NCI-H2227 (cell line): ENCODE measurements around the gene ZNF557.

ENCODE experiments used
- DNase-seq: peaks from one replicate; lab custom pipeline; 2025; ENCODE audit not compliant: unreplicated experiment; lab: John Stamatoyannopoulos, UW

ZNF557 gene

DNA sequence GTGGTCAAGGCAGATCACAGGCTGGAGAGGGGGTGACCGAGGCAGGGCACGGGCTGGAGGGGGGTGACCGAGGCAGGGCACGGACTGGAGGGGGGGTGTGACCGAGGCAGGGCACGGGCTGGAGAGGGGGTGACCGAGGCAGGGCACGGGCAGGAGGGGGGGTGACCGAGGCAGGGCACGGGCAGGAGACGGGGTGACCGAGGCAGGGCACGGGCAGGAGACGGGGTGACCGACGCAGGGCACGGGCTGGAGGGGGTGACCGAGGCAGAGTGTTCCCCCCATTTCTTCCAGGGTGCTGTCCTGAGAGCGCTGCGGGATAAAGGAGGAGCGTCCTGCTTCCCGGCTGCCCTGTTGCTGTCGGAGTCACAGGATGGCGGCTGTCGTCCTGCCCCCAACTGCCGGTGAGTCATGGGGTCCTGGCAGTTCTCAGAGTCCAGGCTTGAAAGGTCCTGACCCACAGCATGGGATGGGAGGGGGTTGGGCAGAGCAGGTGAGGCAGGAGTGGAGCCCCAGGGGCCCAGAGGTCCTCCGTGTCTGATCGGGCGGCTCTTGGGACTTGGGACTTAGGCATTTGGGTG, 5.3 kb downstream of the ZNF557 start:
- no peak for DNase-seq

DNA sequence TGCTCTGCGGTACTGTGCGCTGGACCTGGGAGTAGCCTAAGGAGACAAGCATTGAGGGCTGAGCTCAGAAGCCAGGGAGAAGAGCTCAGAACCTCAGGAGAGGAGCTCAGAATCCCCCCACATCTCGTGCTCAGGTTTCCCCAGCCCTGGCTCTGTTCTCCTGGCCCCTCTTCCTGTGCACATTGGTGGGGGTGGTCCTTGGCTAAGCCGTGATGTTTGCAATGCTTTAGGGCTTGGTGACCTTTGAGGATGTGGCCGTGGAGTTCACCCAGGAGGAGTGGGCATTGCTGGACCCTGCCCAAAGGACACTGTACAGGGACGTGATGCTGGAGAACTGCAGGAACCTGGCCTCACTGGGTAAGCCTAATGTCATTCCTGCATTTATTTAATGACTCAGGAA, 6.6 kb downstream of the ZNF557 start:
- no peak for DNase-seq

- DNase-seq: no peak
These were observed 8.5 kb downstream of the ZNF557 start for GRCh38 chr19:7078008-7078407.

- no peak for DNase-seq
These were observed 13.8 kb downstream of the ZNF557 start for GRCh38 chr19:7083076-7083956.

- DNase-seq: no peak
These were observed 19.5 kb downstream of the ZNF557 start for GRCh38 chr19:7088999-7089398.

DNA sequence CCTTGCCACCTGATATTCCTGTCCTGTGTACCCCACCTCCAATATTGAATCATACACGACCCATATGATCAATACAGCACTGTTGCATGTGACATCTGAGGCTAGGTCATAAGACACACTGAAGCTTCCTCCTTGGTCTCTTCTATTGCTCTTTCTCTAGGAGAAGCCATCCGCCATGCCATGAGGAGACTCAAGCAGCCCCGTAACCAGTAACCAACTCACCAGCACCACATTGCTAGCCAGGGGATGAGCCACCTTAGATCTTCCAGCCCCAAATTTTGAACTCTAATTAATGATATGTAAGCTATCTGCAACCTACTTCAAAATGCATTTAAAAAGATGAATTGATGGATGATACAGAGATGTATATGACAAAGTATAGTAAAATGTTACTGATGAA, 28.6 kb downstream of the ZNF557 start:
- DNase-seq: peak; percentile 4

DNA sequence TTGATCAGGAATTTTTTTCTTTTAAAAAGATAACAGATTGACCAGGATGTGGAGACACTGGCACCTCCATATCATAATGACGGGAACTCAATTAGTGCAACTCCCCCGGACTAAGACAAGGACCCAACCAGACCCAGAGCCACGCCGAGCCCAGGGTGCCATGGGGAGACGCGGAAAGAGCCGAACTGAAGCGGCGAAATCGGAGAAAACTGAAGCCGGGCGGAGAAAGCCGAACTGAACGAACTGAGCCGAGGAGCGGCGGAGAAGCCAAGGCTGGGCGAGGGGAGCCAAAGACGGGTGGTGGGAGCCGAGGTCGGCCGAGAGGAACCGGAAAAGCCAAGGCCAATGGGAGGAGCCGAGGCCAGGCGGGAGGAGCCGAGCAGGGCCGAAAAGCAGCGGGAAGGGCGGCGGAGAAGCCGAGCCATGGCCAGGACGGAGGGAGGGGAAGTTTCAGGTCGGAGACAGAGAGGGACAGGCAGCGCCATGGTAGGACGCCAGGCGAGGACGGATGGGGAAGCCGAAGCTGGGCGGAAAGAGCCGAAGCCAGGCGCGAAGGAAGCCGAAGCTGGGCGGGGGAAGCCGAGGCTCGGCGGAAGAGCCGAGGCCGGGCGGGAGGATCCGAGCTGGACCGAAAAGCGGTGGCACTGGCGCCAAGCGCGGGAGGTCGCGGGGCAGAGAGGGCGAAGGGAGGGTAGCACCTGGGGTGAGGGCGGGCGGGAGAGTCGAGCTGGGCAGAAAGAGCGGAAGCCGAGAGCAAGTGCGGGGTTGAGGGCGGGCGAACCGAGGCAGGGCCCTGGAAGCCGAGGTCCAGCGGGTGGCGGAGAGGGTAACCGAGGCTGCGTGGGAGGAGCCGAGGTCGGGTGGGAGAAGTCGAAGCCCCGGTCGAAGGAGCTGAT, 29.4 kb downstream of the ZNF557 start:
- DNase-seq: peak; percentile 97

DNA sequence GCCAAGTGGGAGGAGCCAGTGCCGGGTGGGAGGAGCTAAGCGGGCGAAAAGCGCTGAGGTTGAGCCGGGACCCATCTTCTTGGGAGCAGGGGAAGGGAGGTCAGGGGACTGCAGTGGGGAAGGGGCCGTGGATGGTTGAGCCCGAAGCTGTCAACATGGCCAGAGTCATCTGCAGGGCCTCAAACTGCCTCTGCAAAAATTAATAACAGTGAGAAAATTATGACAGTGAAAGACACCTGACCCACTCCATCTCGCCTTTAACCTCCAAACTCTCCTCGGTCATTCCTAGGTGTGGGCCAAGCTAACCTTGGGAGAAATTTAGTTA, 30.1 kb downstream of the ZNF557 start:
- no peak for DNase-seq

DNA sequence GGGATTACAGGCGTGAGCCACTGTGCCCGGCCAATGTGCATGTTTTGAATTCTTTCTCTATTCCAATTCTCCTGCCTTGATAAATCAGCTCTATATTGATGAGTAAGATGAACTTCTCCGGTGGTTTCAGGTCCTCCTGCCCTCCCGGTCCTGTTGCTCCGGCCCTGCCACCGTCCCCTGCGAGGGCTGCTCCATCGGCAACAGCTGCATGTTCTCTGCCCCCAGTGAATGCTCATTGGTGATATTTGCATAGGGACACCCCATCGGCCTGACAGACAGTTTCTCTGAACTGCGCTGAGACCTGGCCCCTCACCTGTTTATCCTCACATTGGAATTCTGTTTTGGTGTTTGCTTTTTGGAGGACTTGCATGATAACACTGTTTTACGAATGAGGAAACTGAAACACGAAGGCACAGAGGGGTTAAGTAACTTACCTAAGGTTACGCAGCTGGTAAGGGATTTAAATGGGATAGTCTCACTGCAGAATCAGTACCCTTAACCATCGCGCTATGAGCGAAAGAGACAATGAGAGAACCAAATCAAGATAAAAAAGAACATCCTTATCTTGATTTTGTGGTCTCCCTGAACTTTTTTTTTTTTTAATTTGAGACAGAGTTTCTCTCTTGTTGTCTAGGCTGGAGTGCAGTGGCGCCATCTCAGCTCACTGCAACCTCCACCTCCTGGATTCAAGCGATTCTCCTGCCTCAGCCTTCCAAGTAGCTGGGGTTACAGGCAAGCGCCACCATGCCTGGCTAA, 32.2 kb downstream of the ZNF557 start:
- no peak for DNase-seq

DNA sequence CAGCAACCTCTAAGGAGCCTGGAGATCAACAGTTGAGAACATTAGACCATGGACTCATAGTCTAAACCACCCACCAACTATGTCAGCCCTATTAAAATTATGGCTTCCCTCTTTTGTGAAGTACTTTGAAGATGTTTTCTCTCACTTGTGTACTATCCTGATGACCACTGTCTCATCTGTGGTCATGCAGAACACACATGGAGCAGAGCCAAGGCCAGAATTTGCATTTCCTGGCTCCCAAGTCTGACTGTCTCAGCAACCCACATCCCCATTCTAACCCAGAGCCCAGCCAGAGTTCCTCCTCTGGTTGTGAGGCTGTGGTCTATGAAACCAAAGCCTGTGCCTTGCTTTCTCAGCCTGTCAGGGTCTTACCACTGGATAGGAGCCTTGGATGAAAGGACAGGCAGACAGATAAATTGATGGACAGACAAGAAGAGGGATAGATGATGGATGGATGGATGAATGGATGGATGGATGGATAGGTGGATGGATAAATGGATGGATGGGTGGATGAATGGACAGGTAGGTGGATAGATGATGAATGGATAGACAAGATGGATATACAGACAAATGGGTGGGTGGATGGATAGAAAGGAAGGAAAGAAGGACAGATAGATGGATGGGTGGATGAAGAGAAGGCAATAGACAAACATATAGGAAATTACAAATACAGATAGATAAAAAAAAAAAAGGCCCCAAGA, 35.4 kb downstream of the ZNF557 start:
- DNase-seq: no peak

GRCh38 chr19:7106711-7107657, 37.5 kb downstream of the ZNF557 start:
- DNase-seq: no peak

DNA sequence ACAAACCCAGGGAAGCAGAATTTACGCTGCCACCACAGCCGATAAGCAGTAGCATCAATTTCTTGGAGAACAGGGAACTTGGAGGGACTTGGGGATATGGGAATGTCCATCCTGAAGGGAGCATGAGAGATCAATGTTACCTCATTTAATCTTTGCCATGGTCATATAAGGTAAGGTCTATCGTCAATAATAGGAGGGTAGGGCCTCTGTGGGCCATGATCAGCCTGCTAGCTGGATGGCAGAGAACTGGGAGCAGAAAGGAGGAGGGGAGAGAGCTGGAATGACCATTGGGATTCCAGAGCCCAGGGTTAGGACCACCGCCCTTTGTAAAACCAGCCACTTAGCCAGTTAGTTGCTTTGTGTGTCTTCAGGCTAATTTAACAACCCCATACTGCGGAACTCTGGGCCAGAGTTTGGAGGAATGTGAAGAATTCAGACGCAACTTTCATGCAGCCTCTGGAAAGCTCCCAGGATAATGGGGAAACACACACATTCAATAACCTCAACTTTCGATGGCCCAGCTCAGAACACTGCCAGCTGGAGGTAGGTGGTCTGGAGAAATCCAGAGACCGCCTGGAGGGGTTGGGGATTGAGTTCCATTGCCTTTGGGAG, 40.3 kb downstream of the ZNF557 start:
- no peak for DNase-seq

DNA sequence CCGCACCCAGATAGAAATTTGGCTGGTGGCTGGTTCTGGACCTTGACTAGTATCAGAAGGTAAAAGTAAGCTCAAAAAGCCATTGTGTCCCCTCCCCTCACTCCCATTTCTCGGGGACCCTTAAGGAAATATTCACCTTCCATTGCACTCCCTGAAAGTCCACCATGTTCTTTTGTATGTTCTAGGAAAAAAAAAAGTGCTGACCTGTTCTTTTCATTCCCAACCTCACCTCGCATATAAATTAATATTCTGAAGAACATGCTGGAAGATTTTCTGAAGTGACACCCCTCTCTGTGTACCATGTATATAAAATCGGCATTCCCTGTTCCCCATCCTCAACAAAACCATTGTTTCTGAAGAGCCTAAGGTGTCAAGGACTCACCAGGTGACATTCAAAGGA, 43.2 kb downstream of the ZNF557 start:
- no peak for DNase-seq

DNA sequence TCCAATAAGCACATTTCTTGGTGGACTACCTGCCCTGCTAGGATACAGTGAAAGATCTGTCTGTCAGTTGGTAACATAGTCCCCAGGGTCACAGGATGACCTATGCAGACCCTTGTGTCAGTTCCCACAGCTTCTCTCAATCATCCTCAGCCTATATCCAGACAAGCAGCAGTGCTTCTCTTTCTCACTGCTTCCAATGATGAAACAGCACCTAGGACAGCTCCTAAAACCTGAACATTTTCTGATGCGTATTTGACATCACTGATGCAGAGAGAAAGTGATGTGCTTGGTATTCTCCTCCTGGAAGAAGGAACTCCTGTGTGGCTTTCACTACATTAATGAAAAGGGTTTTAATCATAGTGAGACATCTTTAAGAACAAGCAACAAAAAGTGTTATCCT, 43.7 kb downstream of the ZNF557 start:
- DNase-seq: no peak

GRCh38 chr19:7115721-7116120, 46.2 kb downstream of the ZNF557 start:
- no peak for DNase-seq

DNA sequence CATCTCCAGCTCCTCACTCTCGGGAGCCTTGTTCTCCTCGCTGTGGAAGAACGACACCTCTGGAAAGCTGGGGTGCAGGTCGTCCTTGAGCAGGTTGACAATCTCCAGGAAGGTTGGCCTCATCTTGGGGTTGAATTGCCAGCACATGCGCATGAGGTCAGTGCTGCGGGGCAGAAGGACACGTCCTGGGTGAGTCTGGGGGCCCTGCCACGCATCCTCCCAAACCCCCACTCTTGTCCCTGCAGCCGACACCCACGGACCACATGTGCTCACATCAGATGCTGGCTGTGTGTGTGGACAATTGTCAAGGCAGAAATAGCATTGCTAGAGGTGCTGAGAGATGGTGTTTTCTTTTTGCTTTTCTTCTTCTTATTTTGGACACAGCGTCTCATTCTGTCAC, 47.7 kb downstream of the ZNF557 start:
- no peak for DNase-seq

DNA sequence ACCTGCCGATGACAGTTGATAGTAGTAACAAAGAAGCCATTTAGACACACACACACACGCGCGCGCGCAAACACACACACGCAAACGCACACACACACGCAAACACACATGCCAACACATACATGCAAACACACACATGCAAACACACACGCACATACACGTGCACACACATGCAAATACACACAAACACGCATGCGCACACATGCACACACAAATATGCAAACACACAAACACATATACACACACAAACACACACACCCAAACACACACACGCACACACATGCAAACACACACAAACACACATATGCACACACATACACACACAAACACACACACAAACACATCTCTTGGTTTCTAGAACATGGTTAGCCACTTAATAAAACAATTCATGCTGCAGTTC, 50.1 kb downstream of the ZNF557 start:
- DNase-seq: no peak

DNA sequence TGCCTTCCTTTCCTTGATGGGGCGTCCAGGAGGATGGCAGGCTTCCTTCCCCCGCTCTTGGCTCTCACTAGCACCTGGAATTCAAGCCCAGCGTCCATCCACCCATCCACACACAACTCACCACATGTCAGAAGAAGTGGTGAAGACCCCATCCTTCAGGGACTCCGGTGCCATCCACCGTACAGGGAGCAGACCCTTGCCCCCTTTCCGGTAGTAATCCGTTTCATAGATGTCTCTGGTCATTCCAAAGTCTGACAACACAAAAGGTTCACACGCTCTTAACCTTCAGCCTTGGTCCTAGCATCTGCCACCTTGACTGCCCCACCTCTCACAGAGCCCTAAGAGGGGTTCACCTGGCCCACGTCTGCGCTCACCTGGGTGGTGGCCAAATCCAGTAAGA, 51.0 kb downstream of the ZNF557 start:
- DNase-seq: no peak

GRCh38 chr19:7122701-7123100, 53.2 kb downstream of the ZNF557 start:
- DNase-seq: no peak
